Kidney (tissue), 14 donors: Measurements from ENCODE around the gene CTSW. TPM values are rescaled to one million over a fixed set of nuclear protein-coding genes. Genes with fewer than 3 reads are reported as not detected.

ENCODE experiments used
- DNase-seq, 5 donors: peaks; one replicate each; pipeline ENCODE4 v3.0.0-alpha.2; 2013 to 2020
- FAIRE-seq: peaks from 2 replicates; lab custom pipeline; 2012; peaks lifted over from hg19 to GRCh38; lab: Jason Lieb, UNC
- H3K27ac ChIP-seq, 2 donors: one replicate each; pipeline ENCODE4 v1.7.0; 2013; ENCODE audit warnings: low read depth in 2 of 2, low read length in 2 of 2, inconsistent platforms in 1 of 2
- H3K27me3 ChIP-seq: one replicate; pipeline ENCODE4 v1.7.1; 2013; ENCODE audit warnings: low read length, inconsistent platforms; ENCODE audit not compliant: control insufficient read depth, insufficient read depth
- H3K36me3 ChIP-seq, 3 donors: one replicate each; pipeline versions ENCODE4 v1.7.0 to v1.7.1; 2013; ENCODE audit warnings: low read length in 3 of 3, control low read depth in 1 of 3, inconsistent platforms in 1 of 3; ENCODE audit not compliant: insufficient read depth in 3 of 3, control insufficient read depth in 2 of 3
- H3K4me1 ChIP-seq, 3 donors: one replicate each; pipeline versions ENCODE4 v1.7.0 to v1.7.1; 2013; ENCODE audit warnings: low read length in 3 of 3, inconsistent platforms in 1 of 3, low read depth in 1 of 3; ENCODE audit not compliant: control insufficient read depth in 2 of 3, insufficient read depth in 2 of 3
- H3K4me3 ChIP-seq, 3 donors: one replicate each; pipeline versions ENCODE4 v1.7.0 to v1.8.1; 2013; ENCODE audit warnings: low read length in 3 of 3, control low read depth in 1 of 3, inconsistent platforms in 1 of 3
- H3K9ac ChIP-seq, 3 donors: one replicate each; pipeline versions ENCODE4 v1.7.0 to v1.7.1; 2013; ENCODE audit warnings: low read length in 3 of 3, control low read depth in 1 of 3, inconsistent platforms in 1 of 3
- H3K9me3 ChIP-seq, 3 donors: one replicate each; pipeline versions ENCODE4 v1.7.0 to v1.7.1; 2013; ENCODE audit warnings: low read length in 3 of 3, control low read depth in 1 of 3, inconsistent platforms in 1 of 3; ENCODE audit not compliant: control insufficient read depth in 2 of 3, insufficient read depth in 1 of 3
- intact Hi-C: fragments of 100-400 bp; cut with DNase I; formaldehyde crosslinking; loops from one replicate; pipeline ENCODE4 v1.11.1; 2022
- polyA plus RNA-seq: library from polyadenylated mRNA; stranded (reverse); fragments of 350-450 nt; fragmentation: Illumina TruSeq; extraction: RNeasy Lipid Tissue Mini Kit (QIAGEN cat#74804); gene quantifications from one replicate; pipeline ENCODE4 v1.2.3, GENCODE V29; 2014; ENCODE audit warnings: low read depth, low replicate concordance; ENCODE audit not compliant: insufficient read depth
- total RNA-seq: library from RNA; stranded (reverse); fragmentation: NEBNext Ultra II Directional; extraction: Animal tissue kit (Norgen Biotek cat#: 25700); gene quantifications from one replicate; pipeline ENCODE4 v1.2.1, GENCODE V29; 2021
- TF ChIP-seq, protein P1 (sequence below): IDR thresholded peaks from 3 replicates; pipeline ENCODE4 v1.5.1; 2012; ENCODE audit warnings: mild to moderate bottlenecking, moderate library complexity, borderline replicate concordance; ENCODE audit not compliant: insufficient read depth; ENCODE audit errors: extremely low read depth
- donor health status: control.
- donor health status: control.
- donor health status: control.
- donor health status: control.
- donor health status: control.
- donor health status: DM: yes; HTN: yes; CAD: no.
- donor health status: Normal renal cell carcinoma (clear cell type).

The CTSW gene
- total and polyA plus RNA-seq, 2 donors from 2014 or later, result 1.3 to 3.9 TPM

- no peaks in the 10 kb centered on the region for H3K9me3 ChIP-seq
- intact Hi-C loops, result no loop called here
- no peak for FAIRE-seq
- no peaks in the 10 kb centered on the region for H3K27me3 ChIP-seq
- peak overlapping the region; percentile 57 to 100 (median 59) for H3K9ac ChIP-seq
- peaks cover 0 to 29% (median 18%) of the 10 kb centered on the region in 3 donors for H3K36me3 ChIP-seq
- TF ChIP-seq, protein P1, sequence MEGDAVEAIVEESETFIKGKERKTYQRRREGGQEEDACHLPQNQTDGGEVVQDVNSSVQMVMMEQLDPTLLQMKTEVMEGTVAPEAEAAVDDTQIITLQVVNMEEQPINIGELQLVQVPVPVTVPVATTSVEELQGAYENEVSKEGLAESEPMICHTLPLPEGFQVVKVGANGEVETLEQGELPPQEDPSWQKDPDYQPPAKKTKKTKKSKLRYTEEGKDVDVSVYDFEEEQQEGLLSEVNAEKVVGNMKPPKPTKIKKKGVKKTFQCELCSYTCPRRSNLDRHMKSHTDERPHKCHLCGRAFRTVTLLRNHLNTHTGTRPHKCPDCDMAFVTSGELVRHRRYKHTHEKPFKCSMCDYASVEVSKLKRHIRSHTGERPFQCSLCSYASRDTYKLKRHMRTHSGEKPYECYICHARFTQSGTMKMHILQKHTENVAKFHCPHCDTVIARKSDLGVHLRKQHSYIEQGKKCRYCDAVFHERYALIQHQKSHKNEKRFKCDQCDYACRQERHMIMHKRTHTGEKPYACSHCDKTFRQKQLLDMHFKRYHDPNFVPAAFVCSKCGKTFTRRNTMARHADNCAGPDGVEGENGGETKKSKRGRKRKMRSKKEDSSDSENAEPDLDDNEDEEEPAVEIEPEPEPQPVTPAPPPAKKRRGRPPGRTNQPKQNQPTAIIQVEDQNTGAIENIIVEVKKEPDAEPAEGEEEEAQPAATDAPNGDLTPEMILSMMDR, result no peak
- DNase-seq, result peak in 2 of 5 donors; percentile 17 to 40
- peaks cover 0 to 28% (median 19%) of the 10 kb centered on the region in 3 donors for H3K4me1 ChIP-seq
- peak overlapping the region in 1 of 2 donors; percentile 98 for H3K27ac ChIP-seq
- peak overlapping the region; percentile 66 to 96 (median 75) for H3K4me3 ChIP-seq
Measured at GRCh38 chr11:65861165-65861505, 18.5 kb upstream of the CTSW start.

DNA sequence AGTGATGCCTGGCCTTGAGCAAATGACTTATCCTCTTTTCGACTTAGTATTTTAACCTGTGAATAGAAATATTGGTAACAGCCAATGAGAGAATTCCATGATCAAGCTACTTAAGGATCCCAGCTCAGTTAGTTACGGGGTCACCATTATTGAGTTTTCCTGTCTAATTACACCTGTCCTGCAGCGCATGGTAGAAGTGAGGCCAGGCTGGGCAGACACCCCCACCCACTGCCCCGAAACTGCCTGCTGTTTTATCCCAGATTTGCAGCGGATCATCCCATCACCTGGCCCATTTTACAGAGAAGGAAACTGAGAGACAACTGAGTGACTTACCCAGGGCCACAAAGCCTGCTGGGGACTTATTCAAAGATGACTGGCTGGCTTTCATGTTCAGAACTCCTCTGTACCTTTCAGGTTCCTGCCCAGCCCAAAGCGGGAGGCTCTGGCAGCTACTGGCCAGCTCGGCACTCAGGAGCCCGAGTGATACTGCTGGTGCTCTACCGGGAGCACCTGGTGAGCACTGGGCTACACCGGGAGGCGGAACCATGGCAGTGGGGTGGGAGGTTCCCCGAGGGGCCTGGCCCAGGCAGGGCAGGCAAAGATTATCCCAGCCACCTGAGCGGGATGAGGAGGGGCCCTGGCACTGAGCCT lies 18.0 kb upstream of the CTSW start:
- Histone ChIP-seq H3K27me3 (no peaks in the 10 kb centered on the region), H3K36me3 (peaks cover 0 to 31% (median 18%) of the 10 kb centered on the region in 3 donors), H3K9me3 (no peaks in the 10 kb centered on the region), H3K4me3 (peak overlapping the region; percentile 66 to 96 (median 75)), H3K9ac (peak overlapping the region; percentile 57 to 100 (median 59)), H3K4me1 (peaks cover 0 to 22% (median 13%) of the 10 kb centered on the region in 3 donors), H3K27ac (no peak overlapping the region)
- TF ChIP-seq, protein P1, result no peak
- FAIRE-seq, result no peak
- intact Hi-C loops, result no loop called here
- DNase-seq, result peak in 2 of 5 donors; percentile 50 to 58

DNA sequence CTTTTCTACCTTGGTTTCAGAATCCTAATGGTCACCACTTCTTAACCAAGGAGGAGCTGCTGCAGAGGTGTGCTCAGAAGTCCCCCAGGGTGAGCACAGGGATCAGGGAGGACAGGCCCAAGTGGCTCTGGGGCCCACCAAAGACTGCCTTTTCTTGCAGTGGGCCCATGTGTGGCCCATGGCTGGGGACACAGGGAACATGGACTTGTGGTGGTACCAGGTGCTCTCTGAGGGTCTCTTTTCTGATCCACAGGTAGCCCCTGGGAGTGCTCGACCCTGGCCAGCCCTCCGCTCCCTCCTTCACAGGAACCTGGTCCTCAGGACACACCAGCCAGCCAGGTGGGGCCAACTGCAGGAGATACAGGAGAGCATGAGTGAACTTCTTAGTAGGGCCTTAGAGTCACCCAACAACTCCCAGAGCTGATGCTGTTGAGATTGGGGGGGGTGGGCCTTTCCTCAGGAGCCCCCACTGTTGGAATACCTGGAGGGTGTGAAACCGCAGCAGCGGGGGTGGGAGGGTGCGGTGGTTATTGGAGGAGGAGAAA lies 17.4 kb upstream of the CTSW start:
- intact Hi-C loops, result no loop called here
- Histone ChIP-seq H3K4me1 (peaks cover 0 to 22% (median 13%) of the 10 kb centered on the region in 3 donors), H3K27ac (no peak overlapping the region), H3K9ac (no peak overlapping the region), H3K9me3 (no peaks in the 10 kb centered on the region), H3K36me3 (peaks cover 0 to 37% (median 21%) of the 10 kb centered on the region in 3 donors), H3K4me3 (no peak overlapping the region), H3K27me3 (no peaks in the 10 kb centered on the region)
- peak in 2 of 5 donors; percentile 52 to 76 for DNase-seq
- FAIRE-seq, result no peak
- TF ChIP-seq, protein P1, result no peak
